ENCODE results near the gene GIMAP1.

Gene GIMAP1

DNA sequence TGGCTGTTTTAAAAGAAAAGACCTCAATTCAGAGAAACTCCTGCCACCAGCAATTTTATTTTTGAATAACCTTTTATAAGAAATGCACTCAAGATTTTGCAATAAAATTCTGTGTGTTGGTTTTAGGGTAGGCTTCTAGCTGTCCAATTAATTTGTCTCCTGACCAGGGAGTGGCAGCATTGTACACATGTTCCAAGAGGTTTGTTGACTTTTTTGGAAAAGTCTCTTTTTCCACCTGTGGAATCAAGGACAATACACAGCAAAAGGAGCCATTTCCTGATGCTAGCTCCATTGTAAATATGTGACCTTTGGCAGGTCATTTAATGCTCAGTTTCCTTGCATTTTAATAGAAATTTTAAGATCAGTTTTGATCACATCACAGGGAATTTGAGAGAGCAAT, 22.6 kb downstream of the GIMAP1 start:
- DNase-seq = no peak
- H3K36me3 Mint-ChIP-seq (ENCODE audit: low read depth) = no peaks in the 10 kb centered on the region
- H3K27ac Mint-ChIP-seq = no peak overlapping the region
- TF ChIP-seq, protein P1, sequence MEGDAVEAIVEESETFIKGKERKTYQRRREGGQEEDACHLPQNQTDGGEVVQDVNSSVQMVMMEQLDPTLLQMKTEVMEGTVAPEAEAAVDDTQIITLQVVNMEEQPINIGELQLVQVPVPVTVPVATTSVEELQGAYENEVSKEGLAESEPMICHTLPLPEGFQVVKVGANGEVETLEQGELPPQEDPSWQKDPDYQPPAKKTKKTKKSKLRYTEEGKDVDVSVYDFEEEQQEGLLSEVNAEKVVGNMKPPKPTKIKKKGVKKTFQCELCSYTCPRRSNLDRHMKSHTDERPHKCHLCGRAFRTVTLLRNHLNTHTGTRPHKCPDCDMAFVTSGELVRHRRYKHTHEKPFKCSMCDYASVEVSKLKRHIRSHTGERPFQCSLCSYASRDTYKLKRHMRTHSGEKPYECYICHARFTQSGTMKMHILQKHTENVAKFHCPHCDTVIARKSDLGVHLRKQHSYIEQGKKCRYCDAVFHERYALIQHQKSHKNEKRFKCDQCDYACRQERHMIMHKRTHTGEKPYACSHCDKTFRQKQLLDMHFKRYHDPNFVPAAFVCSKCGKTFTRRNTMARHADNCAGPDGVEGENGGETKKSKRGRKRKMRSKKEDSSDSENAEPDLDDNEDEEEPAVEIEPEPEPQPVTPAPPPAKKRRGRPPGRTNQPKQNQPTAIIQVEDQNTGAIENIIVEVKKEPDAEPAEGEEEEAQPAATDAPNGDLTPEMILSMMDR (IDR thresholded peaks at IDR 0.05) = no peak
- H3K27me3 Mint-ChIP-seq (ENCODE audit: low read depth, poor library complexity) = peaks cover 15% of the 10 kb centered on the region
- H3K9me3 Mint-ChIP-seq = peaks cover 23% of the 10 kb centered on the region
- no peak overlapping the region for H3K4me3 Mint-ChIP-seq
- peaks cover 41% of the 10 kb centered on the region for H3K4me1 Mint-ChIP-seq

DNA sequence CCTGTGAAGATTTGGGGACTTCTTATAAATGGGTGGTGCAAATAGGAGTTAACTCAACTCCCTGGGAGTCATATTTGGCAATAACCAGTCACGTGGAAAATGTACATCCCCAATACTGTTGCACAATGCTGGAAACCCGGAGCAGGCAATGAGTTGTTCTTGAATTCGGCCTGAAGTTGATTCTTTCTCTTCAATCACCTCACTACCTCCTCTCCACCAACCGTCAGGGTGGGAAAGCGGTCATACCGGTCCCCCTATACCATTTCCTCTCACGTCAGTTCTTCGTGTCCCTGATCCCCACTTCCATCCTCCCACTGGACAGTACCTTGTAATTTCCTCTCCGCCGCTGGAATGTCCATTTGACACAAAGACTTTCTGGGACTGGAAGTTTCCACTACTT, 23.6 kb downstream of the GIMAP1 start:
- H3K9me3 Mint-ChIP-seq = peaks cover 14% of the 10 kb centered on the region
- no peaks in the 10 kb centered on the region for H3K36me3 Mint-ChIP-seq (ENCODE audit: low read depth)
- TF ChIP-seq, protein P1 (IDR thresholded peaks at IDR 0.05) = no peak
- H3K27ac Mint-ChIP-seq = no peak overlapping the region
- peaks cover 16% of the 10 kb centered on the region for H3K27me3 Mint-ChIP-seq (ENCODE audit: low read depth, poor library complexity)
- DNase-seq = no peak
- peaks cover 45% of the 10 kb centered on the region for H3K4me1 Mint-ChIP-seq
- H3K4me3 Mint-ChIP-seq = no peak overlapping the region

DNA sequence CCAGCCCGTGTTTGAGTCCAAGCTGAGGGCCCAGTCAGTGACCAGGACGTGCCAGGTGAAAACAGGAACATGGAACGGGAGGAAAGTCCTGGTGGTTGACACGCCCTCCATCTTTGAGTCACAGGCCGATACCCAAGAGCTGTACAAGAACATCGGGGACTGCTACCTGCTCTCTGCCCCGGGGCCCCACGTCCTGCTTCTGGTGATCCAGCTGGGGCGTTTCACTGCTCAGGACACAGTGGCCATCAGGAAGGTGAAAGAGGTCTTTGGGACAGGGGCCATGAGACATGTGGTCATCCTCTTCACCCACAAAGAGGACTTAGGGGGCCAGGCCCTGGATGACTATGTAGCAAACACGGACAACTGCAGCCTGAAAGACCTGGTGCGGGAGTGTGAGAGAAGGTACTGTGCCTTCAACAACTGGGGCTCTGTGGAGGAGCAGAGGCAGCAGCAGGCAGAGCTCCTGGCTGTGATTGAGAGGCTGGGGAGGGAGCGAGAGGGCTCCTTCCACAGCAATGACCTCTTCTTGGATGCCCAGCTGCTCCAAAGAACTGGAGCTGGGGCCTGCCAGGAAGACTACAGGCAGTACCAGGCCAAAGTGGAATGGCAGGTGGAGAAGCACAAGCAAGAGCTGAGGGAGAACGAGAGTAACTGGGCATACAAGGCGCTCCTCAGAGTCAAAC, 26.0 kb downstream of the GIMAP1 start:
- no peak overlapping the region for H3K27ac Mint-ChIP-seq
- H3K9me3 Mint-ChIP-seq = peaks cover 14% of the 10 kb centered on the region
- TF ChIP-seq, protein P1 (IDR thresholded peaks at IDR 0.05) = no peak
- no peak for DNase-seq
- H3K36me3 Mint-ChIP-seq (ENCODE audit: low read depth) = no peaks in the 10 kb centered on the region
- no peak overlapping the region for H3K4me3 Mint-ChIP-seq
- H3K4me1 Mint-ChIP-seq = peaks cover 29% of the 10 kb centered on the region
- peaks cover 14% of the 10 kb centered on the region for H3K27me3 Mint-ChIP-seq (ENCODE audit: low read depth, poor library complexity)

DNA sequence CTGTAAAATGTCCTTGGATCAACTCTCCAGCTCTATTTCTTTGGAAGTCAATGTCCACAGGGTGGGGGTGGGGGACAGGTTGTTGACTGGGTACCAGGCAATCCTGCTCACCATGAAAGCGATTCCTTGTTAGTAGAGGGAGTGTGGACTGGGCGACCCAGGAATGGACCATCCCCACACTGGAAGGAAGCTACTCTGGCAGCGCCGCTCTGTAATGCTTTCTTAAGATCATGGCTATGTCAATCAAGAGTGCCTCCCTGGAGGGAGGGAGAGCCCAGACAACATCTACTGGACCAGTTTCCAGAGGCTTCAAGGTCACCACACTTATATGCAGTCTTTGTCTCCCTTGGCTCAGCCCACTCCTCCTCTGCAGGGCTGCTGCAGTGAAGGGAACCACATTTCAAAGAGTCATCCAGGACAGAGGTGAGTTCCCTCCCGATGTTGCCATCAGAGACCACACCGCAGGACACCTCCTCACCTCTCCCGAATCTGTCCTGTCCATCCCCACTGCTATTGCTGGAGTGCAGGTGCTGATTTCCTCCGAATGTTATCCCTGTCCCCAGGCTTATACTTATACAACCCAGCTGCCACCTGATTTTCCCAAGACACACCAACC, 27.7 kb downstream of the GIMAP1 start:
- H3K9me3 Mint-ChIP-seq = peaks cover 14% of the 10 kb centered on the region
- no peak overlapping the region for H3K4me3 Mint-ChIP-seq
- DNase-seq = no peak
- TF ChIP-seq, protein P1 (IDR thresholded peaks at IDR 0.05) = no peak
- peaks cover 14% of the 10 kb centered on the region for H3K27me3 Mint-ChIP-seq (ENCODE audit: low read depth, poor library complexity)
- no peak overlapping the region for H3K27ac Mint-ChIP-seq
- H3K4me1 Mint-ChIP-seq = peaks cover 27% of the 10 kb centered on the region
- no peaks in the 10 kb centered on the region for H3K36me3 Mint-ChIP-seq (ENCODE audit: low read depth)

DNA sequence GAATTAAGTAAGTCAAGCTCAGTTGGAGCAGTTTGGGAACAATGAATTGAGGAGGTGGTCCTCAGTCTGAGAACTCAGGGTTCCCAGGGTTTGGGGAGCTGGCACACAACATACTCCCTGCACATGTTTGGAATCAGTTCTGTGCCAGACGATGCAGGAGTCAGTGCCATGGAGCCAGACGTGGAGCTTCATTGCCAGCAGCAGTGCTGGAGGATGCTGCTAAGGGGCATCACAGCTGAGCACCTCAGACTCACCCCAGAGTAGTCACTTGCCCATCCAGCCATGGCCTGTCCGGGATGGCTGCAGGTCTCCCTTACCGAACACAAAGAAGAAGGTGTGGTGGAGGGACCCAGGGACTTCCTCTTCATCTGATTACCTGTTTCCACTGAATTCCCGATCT, 28.7 kb downstream of the GIMAP1 start:
- no peak for DNase-seq
- Mint-ChIP-seq H3K9me3 (peaks cover 13% of the 10 kb centered on the region), H3K27me3 (ENCODE audit: low read depth, poor library complexity) (peaks cover 14% of the 10 kb centered on the region), H3K36me3 (ENCODE audit: low read depth) (no peaks in the 10 kb centered on the region), H3K27ac (no peak overlapping the region), H3K4me3 (no peak overlapping the region), H3K4me1 (peaks cover 27% of the 10 kb centered on the region)
- TF ChIP-seq, protein P1 (IDR thresholded peaks at IDR 0.05) = no peak

DNA sequence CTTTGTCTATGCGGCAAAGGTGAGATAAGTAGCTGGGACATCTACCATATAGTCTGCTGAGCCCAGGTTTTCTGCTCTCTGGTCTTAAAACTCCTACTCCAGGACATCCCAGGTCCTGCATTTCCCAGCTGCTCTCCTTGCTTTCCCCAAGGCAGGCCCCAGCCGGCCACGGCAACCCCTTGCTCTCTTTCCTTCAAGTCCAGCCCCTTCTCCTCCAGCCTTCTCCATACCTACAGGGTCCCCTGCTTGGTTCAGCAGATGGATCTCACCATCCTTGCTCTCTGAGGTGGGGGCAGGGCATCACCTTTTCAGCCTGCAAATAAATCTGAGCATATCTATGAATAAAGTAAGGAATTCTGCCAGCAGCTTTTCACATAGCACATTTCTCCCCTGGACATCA, 29.5 kb downstream of the GIMAP1 start:
- Mint-ChIP-seq H3K27ac (no peak overlapping the region), H3K4me1 (peaks cover 27% of the 10 kb centered on the region), H3K36me3 (ENCODE audit: low read depth) (no peaks in the 10 kb centered on the region), H3K4me3 (no peak overlapping the region), H3K9me3 (peaks cover 10% of the 10 kb centered on the region), H3K27me3 (ENCODE audit: low read depth, poor library complexity) (peaks cover 11% of the 10 kb centered on the region)
- TF ChIP-seq, protein P1 (IDR thresholded peaks at IDR 0.05) = no peak
- DNase-seq = no peak

Measured in nephron progenitor cell (in vitro differentiated cells).